Stimulated activated effector memory CD8-positive, alpha-beta T cell treated with anti-CD3 and anti-CD28 coated beads, Interleukin-12 subunit alpha, Interleukin-12 subunit beta, amount 100 ng/mL, for 72 hours (primary cell): ENCODE results near the gene MYO18B.

Source experiments
- ATAC-seq: fragments of 150-1000 bp; cut with Tn5 transposase; 2 replicates; pipeline ENCODE4 v1.10.0; 2021
- DNase-seq, 2 donors: peaks; one replicate each; pipeline ENCODE4 v3.0.0; 2021 to 2022; ENCODE audit warnings: low spot score in 2 of 2
- H3K27ac Mint-ChIP-seq: one replicate; pipeline ENCODE4 v1.8.0; 2022; ENCODE audit warnings: mild to moderate bottlenecking, mixed read lengths
- H3K36me3 Mint-ChIP-seq: one replicate; pipeline ENCODE4 v1.8.0; 2022; ENCODE audit warnings: mild to moderate bottlenecking, mixed read lengths
- H3K4me1 Mint-ChIP-seq: one replicate; pipeline ENCODE4 v1.8.0; 2022; ENCODE audit warnings: mixed read lengths
- H3K4me3 Mint-ChIP-seq: one replicate; pipeline ENCODE4 v1.8.0; 2022; ENCODE audit warnings: mild to moderate bottlenecking, mixed read lengths
- H3K9me3 Mint-ChIP-seq: one replicate; pipeline ENCODE4 v1.8.0; 2022; ENCODE audit warnings: mixed read lengths

The MYO18B gene

DNA sequence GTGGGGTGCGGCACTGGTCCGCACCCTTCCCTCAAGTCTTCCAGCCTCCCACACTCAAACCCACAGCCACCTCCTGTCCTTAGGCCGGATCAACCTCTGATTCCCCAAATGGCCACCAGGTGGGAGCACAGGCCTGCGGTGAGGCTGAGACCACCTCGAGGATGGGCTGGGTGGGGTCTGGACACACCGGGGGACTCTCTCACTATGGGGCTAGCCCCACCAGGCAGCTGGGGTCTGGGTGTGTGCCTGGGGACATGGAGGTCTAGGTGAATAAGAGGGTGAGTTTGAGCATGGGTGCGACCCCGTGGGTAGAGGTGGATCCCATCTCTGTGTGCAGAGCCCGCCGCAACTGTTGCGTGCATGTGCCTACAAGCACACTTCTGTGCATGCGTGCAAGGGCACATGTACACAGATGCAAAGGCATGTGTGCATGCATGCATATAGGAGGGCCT lies 32.6 kb downstream of the MYO18B start:
- DNase-seq: no peak
- peaks cover 12% of the 10 kb centered on the region for H3K36me3 Mint-ChIP-seq
- H3K4me3 Mint-ChIP-seq: no peak overlapping the region
- H3K4me1 Mint-ChIP-seq: peaks cover 12% of the 10 kb centered on the region
- peak overlapping the region; percentile 54 for H3K27ac Mint-ChIP-seq
- ATAC-seq: peak; percentile 11
- no peaks in the 10 kb centered on the region for H3K9me3 Mint-ChIP-seq

DNA sequence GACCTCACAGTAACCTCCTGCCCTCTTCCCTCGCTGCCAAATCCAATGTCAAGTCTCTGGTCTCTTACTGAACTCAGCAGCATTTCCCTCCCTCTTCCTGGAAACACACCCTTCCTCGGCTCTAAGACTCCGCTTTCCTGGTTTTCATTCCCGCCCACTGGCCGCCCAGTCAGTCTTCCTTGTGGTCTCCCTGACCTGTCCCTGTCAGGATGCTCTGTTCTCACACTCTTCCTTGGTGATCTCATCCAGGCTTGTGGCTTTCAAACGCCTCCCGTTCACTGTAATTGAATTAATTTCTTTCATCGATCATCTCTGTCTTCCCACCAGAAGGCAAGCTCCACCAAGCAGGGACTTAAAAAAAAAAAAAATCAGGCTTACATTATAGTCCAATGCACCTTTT lies 33.5 kb downstream of the MYO18B start:
- H3K4me1 Mint-ChIP-seq: peaks cover 9% of the 10 kb centered on the region
- DNase-seq: no peak
- no peak overlapping the region for H3K27ac Mint-ChIP-seq
- no peak for ATAC-seq
- no peaks in the 10 kb centered on the region for H3K9me3 Mint-ChIP-seq
- H3K36me3 Mint-ChIP-seq: peaks cover 12% of the 10 kb centered on the region
- no peak overlapping the region for H3K4me3 Mint-ChIP-seq

DNA sequence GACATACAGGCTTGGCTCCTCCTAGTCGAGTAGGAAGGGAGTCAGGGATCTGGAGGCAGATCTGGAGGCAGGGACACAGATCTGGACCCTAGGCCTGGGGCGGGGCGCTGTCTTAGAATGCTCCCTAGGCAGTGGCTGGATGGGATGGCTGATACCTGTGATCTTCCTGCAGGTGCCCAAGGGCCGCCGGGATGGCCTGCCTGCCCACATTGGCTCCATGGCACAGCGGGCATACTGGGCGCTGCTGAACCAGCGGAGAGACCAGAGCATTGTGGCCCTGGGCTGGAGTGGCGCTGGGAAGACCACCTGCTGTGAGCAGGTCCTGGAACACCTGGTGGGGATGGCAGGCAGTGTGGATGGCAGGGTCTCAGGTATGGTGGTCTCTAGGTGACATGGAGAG lies 35.4 kb downstream of the MYO18B start:
- H3K27ac Mint-ChIP-seq: no peak overlapping the region
- no peak overlapping the region for H3K4me3 Mint-ChIP-seq
- H3K4me1 Mint-ChIP-seq: peaks cover 9% of the 10 kb centered on the region
- no peak for ATAC-seq
- H3K9me3 Mint-ChIP-seq: no peaks in the 10 kb centered on the region
- H3K36me3 Mint-ChIP-seq: peaks cover 12% of the 10 kb centered on the region
- no peak for DNase-seq

DNA sequence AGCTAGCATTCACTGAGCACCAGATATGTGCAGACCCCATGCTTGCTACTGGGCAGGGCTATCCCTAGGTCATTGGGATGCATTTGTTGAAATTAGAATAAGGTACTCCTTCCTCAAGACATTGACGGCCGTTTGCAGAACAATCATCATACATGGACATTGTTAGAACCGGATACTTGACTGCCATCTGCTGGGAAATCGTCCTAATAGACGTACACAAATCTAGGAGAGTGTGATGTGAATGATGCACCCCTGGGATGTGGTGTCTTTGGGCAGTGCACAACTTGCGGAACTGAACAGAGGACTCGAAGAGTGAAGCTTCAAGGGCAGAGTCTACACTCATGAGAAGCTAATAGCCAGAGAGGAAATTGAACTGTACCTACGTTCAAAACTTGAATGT lies 35.9 kb downstream of the MYO18B start:
- H3K36me3 Mint-ChIP-seq: peaks cover 11% of the 10 kb centered on the region
- ATAC-seq: no peak
- DNase-seq: no peak
- H3K27ac Mint-ChIP-seq: no peak overlapping the region
- no peak overlapping the region for H3K4me3 Mint-ChIP-seq
- peaks cover 4% of the 10 kb centered on the region for H3K4me1 Mint-ChIP-seq
- H3K9me3 Mint-ChIP-seq: no peaks in the 10 kb centered on the region

DNA sequence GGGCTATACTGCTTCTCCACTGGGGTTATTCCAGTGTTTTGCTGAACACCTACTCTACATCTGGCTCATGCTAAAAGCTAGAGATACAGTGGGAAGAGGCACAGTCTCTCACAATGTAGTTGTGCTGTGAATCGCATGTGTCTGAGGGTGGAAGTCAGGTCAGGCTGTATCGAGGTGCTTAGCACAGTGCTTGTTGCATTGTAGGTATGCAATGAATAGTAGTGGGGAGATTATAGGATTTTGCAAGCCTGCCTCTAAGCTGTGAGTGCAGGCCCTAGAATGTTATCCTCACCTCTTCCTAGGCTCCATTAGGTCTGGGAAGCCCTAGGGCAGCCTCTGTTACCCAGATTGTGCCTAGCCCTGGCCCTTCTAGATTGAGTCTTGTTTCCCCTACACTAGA lies 37.4 kb downstream of the MYO18B start:
- peaks cover 3% of the 10 kb centered on the region for H3K36me3 Mint-ChIP-seq
- H3K9me3 Mint-ChIP-seq: no peaks in the 10 kb centered on the region
- DNase-seq: no peak
- H3K27ac Mint-ChIP-seq: no peak overlapping the region
- H3K4me3 Mint-ChIP-seq: no peak overlapping the region
- no peak for ATAC-seq
- no peaks in the 10 kb centered on the region for H3K4me1 Mint-ChIP-seq

DNA sequence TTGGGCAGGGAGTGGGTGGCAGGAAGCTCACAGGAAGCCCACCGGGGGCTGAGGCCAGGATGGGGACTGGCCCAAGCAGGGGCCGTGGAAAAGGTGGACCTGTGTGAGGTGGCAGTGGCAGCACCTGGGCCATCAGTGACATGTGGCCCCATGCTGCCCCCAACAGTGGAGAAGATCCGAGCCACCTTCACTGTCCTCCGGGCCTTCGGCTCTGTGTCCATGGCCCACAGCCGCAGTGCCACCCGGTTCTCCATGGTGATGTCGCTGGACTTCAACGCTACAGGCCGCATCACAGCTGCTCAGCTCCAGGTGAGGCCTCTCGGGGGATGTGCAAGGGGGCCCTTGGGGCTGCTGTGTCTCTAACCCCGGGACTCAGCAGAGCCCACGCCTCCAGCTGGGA lies 37.9 kb downstream of the MYO18B start:
- Mint-ChIP-seq H3K27ac (no peak overlapping the region), H3K9me3 (no peaks in the 10 kb centered on the region)

DNA sequence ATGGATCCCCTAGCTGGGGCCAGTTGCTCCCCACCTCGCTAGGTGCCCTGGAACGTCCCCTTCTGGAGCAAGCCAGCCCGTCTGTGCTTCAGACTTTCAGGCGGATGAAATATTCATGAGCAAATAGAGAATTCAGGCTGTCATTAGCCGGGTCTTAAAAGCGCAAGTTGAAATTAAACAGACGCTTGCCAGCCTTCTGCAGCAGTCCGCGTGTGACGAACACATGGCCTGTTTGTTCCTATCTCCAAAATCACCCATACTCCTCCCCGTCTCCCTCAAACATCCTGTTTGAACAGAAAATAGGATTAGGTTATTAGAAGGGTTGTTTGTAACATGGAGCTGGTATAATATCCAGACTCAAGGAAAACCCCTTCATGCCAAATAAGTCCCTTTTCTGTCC lies 38.7 kb downstream of the MYO18B start:
- ATAC-seq (no peak), DNase-seq (no peak)
- Mint-ChIP-seq H3K36me3 (no peaks in the 10 kb centered on the region), H3K4me1 (no peaks in the 10 kb centered on the region), H3K9me3 (no peaks in the 10 kb centered on the region), H3K4me3 (no peak overlapping the region), H3K27ac (no peak overlapping the region)

More for the DNA sequence above, 37.9 kb downstream of the MYO18B start:
- H3K4me3 Mint-ChIP-seq: no peak overlapping the region
- H3K4me1 Mint-ChIP-seq: no peaks in the 10 kb centered on the region
- ATAC-seq: no peak
- no peak for DNase-seq
- no peaks in the 10 kb centered on the region for H3K36me3 Mint-ChIP-seq

DNA sequence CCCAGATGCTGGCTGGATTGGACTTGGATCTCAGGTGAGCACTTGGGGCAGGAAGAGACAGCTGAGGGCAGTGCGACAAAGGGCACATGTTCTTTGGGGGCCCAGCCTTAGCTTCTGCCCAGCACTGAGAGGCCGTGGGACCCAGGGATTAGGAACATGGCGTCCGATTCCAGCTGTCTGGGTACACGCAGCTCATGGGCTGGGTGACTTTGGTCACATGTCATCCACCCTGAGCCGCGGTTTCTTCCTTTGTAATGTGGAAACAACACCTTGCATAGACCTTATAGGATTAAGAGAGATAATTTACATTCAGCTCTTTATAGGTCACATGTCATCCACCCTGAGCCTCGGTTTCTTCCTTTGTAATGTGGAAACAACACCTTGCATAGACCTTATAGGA lies 39.8 kb downstream of the MYO18B start:
- Mint-ChIP-seq H3K27ac (no peak overlapping the region), H3K36me3 (no peaks in the 10 kb centered on the region), H3K4me3 (no peak overlapping the region), H3K4me1 (no peaks in the 10 kb centered on the region), H3K9me3 (no peaks in the 10 kb centered on the region)
- DNase-seq: no peak
- no peak for ATAC-seq

DNA sequence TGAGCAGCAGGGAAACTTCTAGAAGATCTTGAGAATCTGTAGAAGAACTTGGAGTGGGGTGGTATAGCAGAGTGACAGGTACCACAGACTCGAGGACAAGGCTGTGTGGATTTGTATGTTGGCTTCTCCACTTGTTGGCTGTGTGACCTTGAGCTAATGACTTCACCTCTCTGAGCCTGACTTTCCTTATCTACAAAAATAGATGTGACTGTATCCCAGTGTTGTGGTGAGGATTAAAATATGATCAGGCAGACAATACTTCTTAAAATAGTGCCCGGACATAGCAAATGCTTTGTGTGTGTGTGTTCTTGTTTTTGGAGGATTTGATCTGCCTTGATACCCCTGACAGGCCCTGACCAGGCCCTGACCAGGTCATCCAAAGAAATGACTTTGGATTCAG lies 40.8 kb downstream of the MYO18B start:
- no peak for ATAC-seq
- Mint-ChIP-seq H3K27ac (peak overlapping the region; percentile 71), H3K36me3 (no peaks in the 10 kb centered on the region), H3K9me3 (no peaks in the 10 kb centered on the region), H3K4me1 (no peaks in the 10 kb centered on the region), H3K4me3 (no peak overlapping the region)
- no peak for DNase-seq

DNA sequence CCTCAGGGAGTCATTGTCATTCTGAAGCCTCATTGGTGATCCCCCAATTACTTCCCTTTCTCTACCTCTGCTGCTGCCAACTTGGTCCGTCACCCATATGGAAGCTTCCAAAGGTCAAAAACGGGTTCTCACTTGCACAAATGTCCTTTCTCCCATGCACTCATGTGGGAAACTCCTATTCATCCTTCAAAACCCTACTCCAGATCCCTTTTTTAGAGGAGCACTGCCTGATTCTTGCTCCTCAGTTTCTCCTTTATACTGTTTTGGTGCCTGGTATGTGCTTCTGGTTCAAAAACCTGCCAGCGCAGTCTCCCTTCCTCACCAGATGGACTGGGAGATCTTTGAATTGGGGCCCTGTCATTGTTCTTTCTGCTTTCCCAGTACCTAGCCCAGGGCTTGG lies 41.9 kb downstream of the MYO18B start:
- no peaks in the 10 kb centered on the region for H3K4me1 Mint-ChIP-seq
- H3K27ac Mint-ChIP-seq: no peak overlapping the region
- ATAC-seq: no peak
- no peak overlapping the region for H3K4me3 Mint-ChIP-seq
- no peaks in the 10 kb centered on the region for H3K9me3 Mint-ChIP-seq
- H3K36me3 Mint-ChIP-seq: no peaks in the 10 kb centered on the region
- no peak for DNase-seq

DNA sequence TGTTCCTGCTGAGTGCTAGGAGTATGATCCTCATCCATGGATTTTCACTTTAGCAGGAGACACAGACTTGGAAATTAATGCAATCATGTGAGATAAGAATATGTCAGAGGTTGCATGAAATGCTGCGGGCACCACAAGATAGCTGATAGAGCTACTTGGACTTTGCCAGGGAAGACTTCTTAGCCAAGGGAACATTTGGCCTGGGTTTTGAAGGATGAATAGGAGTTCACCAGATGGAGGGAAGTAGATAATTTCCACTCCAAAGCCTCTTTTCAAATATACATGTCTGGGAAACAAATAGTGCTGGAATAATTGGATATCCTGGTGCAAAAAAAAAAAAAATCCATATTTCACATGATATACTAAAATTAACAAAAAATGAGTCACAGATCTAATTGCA lies 44.2 kb downstream of the MYO18B start:
- H3K4me3 Mint-ChIP-seq: no peak overlapping the region
- ATAC-seq (no peak), DNase-seq (no peak)
- H3K36me3 Mint-ChIP-seq: no peaks in the 10 kb centered on the region
- H3K27ac Mint-ChIP-seq: no peak overlapping the region
- no peaks in the 10 kb centered on the region for H3K4me1 Mint-ChIP-seq
- no peaks in the 10 kb centered on the region for H3K9me3 Mint-ChIP-seq

DNA sequence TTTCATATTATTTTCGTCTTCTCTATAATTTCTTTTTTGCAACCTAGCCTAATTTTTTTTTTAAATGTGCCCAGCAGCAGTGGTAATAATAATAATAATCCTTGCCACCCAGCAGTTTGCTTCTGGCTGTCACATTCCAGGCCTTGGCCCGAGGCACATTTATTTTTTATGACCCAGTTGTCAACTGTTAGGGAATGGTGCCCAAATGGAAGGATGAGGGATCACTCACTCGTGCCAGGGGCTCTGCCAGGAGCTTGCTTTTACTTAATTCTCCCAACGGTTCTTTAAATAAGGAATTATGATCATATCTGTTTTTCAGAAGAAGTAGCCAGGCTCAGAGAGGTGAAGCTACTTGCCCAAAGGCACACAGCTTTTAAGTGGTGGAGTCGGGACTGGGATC lies 49.6 kb downstream of the MYO18B start:
- H3K4me1 Mint-ChIP-seq: no peaks in the 10 kb centered on the region
- no peak overlapping the region for H3K4me3 Mint-ChIP-seq
- ATAC-seq: no peak

DNA sequence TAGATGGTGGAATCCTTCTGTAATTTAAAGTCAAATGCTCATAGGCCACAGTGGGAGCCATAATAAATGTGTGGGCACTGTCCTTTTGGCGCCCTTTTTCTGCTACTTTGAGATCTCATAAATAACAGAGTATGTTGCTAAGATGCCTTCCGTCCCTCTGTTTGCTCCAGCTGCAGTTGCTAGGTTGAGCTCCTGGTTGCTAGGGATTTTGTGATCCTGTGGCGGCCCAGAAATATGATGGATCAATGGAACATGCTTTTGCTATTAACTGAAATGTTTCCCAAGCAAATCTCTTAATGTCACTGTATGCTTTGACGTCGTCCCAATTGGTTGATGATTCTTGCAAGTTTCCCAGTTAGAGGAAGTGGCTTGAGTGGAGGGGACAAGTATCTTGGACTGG lies 53.5 kb downstream of the MYO18B start:
- no peak overlapping the region for H3K27ac Mint-ChIP-seq
- H3K36me3 Mint-ChIP-seq: no peaks in the 10 kb centered on the region
- DNase-seq: no peak
- H3K4me3 Mint-ChIP-seq: no peak overlapping the region
- H3K4me1 Mint-ChIP-seq: no peaks in the 10 kb centered on the region
- ATAC-seq: no peak
- no peaks in the 10 kb centered on the region for H3K9me3 Mint-ChIP-seq

More for the DNA sequence above, 49.6 kb downstream of the MYO18B start:
- Mint-ChIP-seq H3K27ac (no peak overlapping the region), H3K36me3 (no peaks in the 10 kb centered on the region), H3K9me3 (no peaks in the 10 kb centered on the region)
- DNase-seq: no peak

DNA sequence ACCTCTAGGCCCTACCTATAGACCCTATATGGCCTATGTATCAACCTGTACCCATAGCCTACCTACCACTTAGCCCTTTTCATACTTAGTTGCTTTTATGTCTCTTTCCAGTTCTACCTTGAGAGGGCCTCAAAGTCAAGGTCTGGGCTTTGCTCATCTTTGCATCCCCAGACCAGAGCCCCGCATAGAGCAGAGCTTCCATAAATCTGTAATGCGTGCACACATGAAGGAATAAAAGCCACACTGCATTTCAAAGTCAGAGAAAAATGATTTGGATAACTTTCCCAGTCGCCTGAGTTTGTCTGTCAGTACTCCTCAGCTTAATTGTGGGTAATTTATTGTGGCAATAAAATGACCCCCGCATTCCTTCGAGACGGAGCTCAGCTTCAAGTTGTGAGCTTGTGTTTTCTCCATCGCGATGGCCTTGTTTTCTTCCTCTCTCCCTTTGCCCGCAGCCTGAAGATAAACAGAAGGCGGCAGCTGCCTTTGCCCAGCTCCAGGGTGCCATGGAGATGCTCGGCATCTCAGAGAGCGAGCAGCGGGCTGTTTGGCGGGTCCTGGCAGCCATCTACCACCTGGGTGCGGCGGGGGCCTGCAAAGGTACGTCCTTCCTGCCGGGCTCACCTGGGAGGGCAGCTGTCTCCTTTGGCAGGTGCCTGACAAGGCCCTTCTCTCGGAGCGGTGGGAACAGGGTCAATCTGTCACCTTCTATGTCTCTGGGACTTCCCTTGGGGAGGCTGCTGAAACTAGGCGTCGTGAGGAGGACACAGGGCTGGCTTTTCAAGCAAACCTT lies 55.7 kb downstream of the MYO18B start:
- Mint-ChIP-seq H3K9me3 (no peaks in the 10 kb centered on the region), H3K36me3 (no peaks in the 10 kb centered on the region), H3K27ac (no peak overlapping the region), H3K4me1 (no peaks in the 10 kb centered on the region), H3K4me3 (no peak overlapping the region)
- ATAC-seq (no peak), DNase-seq (no peak)

DNA sequence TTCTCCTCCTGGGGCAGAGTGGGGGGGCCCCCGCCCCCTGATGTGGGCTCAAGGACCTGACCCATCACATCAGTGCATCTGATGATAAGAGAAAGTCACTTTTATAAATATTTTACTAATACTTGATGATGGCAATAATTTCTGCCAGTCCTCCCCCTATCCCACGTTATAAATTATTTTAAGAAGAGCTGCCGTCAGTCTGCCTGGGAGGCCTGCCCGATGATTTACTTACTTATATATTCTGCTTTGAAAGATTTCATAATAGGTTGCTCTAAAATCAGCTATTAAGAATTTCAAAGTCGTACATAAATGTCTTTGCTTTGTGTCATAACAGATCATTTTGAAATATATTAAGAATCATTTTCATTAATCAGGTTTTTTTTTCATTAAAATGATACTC lies 58.8 kb downstream of the MYO18B start:
- ATAC-seq (no peak), DNase-seq (no peak)
- no peak overlapping the region for H3K4me3 Mint-ChIP-seq
- H3K36me3 Mint-ChIP-seq: no peaks in the 10 kb centered on the region
- no peak overlapping the region for H3K27ac Mint-ChIP-seq
- H3K9me3 Mint-ChIP-seq: no peaks in the 10 kb centered on the region
- no peaks in the 10 kb centered on the region for H3K4me1 Mint-ChIP-seq

DNA sequence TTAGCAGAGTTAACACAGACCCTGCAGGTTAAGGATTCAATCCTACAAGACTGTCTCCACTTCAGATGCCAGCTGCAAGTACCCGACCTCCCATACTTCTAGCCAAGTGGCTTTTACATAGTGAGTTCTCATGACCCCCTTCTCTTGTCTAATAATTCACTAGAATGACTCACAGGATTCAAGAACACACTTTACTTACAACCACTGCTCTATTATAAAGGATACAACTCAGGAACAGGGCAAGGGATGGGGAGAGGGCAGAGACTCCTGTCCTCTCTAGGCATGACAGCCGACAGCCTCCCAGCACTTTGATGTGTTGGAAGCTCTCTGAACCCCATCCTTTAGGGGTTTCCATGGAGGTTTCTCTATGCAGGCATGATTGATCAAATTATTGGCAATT lies 60.0 kb downstream of the MYO18B start:
- H3K4me1 Mint-ChIP-seq: no peaks in the 10 kb centered on the region
- no peak for DNase-seq
- H3K4me3 Mint-ChIP-seq: no peak overlapping the region
- no peaks in the 10 kb centered on the region for H3K36me3 Mint-ChIP-seq
- no peak for ATAC-seq
- H3K9me3 Mint-ChIP-seq: no peaks in the 10 kb centered on the region
- H3K27ac Mint-ChIP-seq: no peak overlapping the region

DNA sequence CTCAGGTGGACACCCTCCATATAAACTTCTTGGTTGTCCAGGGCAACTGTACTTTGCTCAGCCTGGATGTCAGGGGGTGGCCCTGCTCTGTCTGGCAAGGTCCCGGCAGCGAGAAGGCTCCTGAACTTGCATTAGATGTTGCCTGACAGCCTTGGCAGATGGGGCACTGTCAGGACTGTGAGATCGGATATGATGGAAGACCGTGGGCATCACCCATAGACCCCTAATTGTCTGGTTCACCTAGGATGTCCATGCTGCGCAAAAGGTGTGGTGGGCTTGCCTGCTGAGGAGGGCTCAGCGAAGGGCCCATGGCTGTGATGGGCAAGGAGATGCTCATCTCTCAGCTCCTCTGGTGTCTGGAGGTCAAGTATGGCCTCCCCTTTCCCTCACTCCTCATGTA lies 62.7 kb downstream of the MYO18B start:
- H3K36me3 Mint-ChIP-seq: no peaks in the 10 kb centered on the region
- no peak overlapping the region for H3K27ac Mint-ChIP-seq
- no peaks in the 10 kb centered on the region for H3K4me1 Mint-ChIP-seq
- DNase-seq (no peak), ATAC-seq (peak; percentile 25)
- H3K4me3 Mint-ChIP-seq: no peak overlapping the region
- H3K9me3 Mint-ChIP-seq: no peaks in the 10 kb centered on the region
